ENCODE results near the gene HSFX3. TPM values are rescaled to one million over a fixed set of nuclear protein-coding genes. Genes with fewer than 3 reads are reported as not detected.
"Not testable (repeated sequence)": the region's sequence is repeated elsewhere in the genome, so short reads cannot be mapped to it uniquely, and the experiment has no call there.

Gene HSFX3
- not detected for total RNA-seq
- polyA plus RNA-seq = not detected

- H3K27me3 ChIP-seq (ENCODE audit: insufficient read depth, low read length); H3K4me1 Mint-ChIP-seq; H3K4me3 ChIP-seq (ENCODE audit: low read length in 2 of 2); H3K4me1 ChIP-seq (ENCODE audit: insufficient read depth, low read length); DNase-seq; H3K9me3 ChIP-seq (ENCODE audit: control insufficient read depth in 1 of 2, low read length in 2 of 2); H3K4me3 Mint-ChIP-seq; H3K27ac Mint-ChIP-seq; H3K36me3 Mint-ChIP-seq; CTCF ChIA-PET (ENCODE audit: partially characterized antibody); H3K9me3 Mint-ChIP-seq; POLR2A ChIA-PET (ENCODE audit: partially characterized antibody); intact Hi-C loops (cut with micrococcal nuclease); H3K27me3 Mint-ChIP-seq; H3K27ac ChIP-seq (ENCODE audit: low read depth, low read length); H3K36me3 ChIP-seq (ENCODE audit: insufficient read depth, low read length): not testable (repeated sequence)
These were observed at the start of gene HSFX3 for GRCh38 chrX:149549701-149550100. Gene HSFX3 (minus strand): TSS chrX:149549924. CDS start chrX:149549852, 72 bp downstream.

GRCh38 chrX:149598603-149599002, 48.9 kb upstream of the HSFX3 start:
- H3K4me1 Mint-ChIP-seq; H3K27me3 Mint-ChIP-seq; H3K4me3 ChIP-seq (ENCODE audit: low read length in 2 of 2); H3K27ac ChIP-seq (ENCODE audit: low read depth, low read length); CTCF ChIA-PET (ENCODE audit: partially characterized antibody); H3K36me3 ChIP-seq (ENCODE audit: insufficient read depth, low read length); H3K4me1 ChIP-seq (ENCODE audit: insufficient read depth, low read length); H3K27me3 ChIP-seq (ENCODE audit: insufficient read depth, low read length); H3K36me3 Mint-ChIP-seq; H3K27ac Mint-ChIP-seq; H3K9me3 ChIP-seq (ENCODE audit: control insufficient read depth in 1 of 2, low read length in 2 of 2); POLR2A ChIA-PET (ENCODE audit: partially characterized antibody); DNase-seq; H3K4me3 Mint-ChIP-seq; intact Hi-C loops (cut with micrococcal nuclease); H3K9me3 Mint-ChIP-seq: not testable (repeated sequence)

GRCh38 chrX:149595943-149596342, 46.2 kb upstream of the HSFX3 start:
- not testable (repeated sequence) for H3K4me3 ChIP-seq (ENCODE audit: low read length in 2 of 2)

GRCh38 chrX:149595214-149595613, 45.5 kb upstream of the HSFX3 start, which contains the start of gene HSFX2:
Gene HSFX2 (minus strand): TSS chrX:149595314. CDS start chrX:149594700, 614 bp downstream.
- CTCF ChIA-PET (ENCODE audit: partially characterized antibody); H3K27ac ChIP-seq (ENCODE audit: low read depth, low read length); DNase-seq; H3K9me3 Mint-ChIP-seq; H3K36me3 Mint-ChIP-seq; H3K4me3 Mint-ChIP-seq; H3K9me3 ChIP-seq (ENCODE audit: control insufficient read depth in 1 of 2, low read length in 2 of 2); H3K27me3 ChIP-seq (ENCODE audit: insufficient read depth, low read length); H3K4me3 ChIP-seq (ENCODE audit: low read length in 2 of 2); H3K36me3 ChIP-seq (ENCODE audit: insufficient read depth, low read length); H3K4me1 ChIP-seq (ENCODE audit: insufficient read depth, low read length); H3K4me1 Mint-ChIP-seq; H3K27me3 Mint-ChIP-seq; H3K27ac Mint-ChIP-seq; intact Hi-C loops (cut with micrococcal nuclease); POLR2A ChIA-PET (ENCODE audit: partially characterized antibody): not testable (repeated sequence)

More at GRCh38 chrX:149595943-149596342, 46.2 kb upstream of the HSFX3 start:
- H3K27ac Mint-ChIP-seq; POLR2A ChIA-PET (ENCODE audit: partially characterized antibody); H3K9me3 Mint-ChIP-seq; DNase-seq; intact Hi-C loops (cut with micrococcal nuclease); H3K4me1 ChIP-seq (ENCODE audit: insufficient read depth, low read length); H3K4me1 Mint-ChIP-seq; H3K27me3 ChIP-seq (ENCODE audit: insufficient read depth, low read length); H3K9me3 ChIP-seq (ENCODE audit: control insufficient read depth in 1 of 2, low read length in 2 of 2); CTCF ChIA-PET (ENCODE audit: partially characterized antibody); H3K27me3 Mint-ChIP-seq; H3K27ac ChIP-seq (ENCODE audit: low read depth, low read length); H3K36me3 ChIP-seq (ENCODE audit: insufficient read depth, low read length); H3K36me3 Mint-ChIP-seq; H3K4me3 Mint-ChIP-seq: not testable (repeated sequence)

- not testable (repeated sequence) for H3K36me3 Mint-ChIP-seq, H3K4me3 Mint-ChIP-seq
These were observed 41.3 kb upstream of the HSFX3 start for GRCh38 chrX:149590993-149591392.

GRCh38 chrX:149587359-149587758, 37.6 kb upstream of the HSFX3 start, which contains the start of gene MAGEA9B:
Gene MAGEA9B (minus strand): TSS chrX:149587459. CDS start chrX:149583179, 4,280 bp downstream.
- H3K27me3 Mint-ChIP-seq; CTCF ChIA-PET (ENCODE audit: partially characterized antibody); H3K36me3 Mint-ChIP-seq; H3K9me3 ChIP-seq (ENCODE audit: control insufficient read depth in 1 of 2, low read length in 2 of 2); H3K4me3 Mint-ChIP-seq; H3K27ac Mint-ChIP-seq; intact Hi-C loops (cut with micrococcal nuclease); H3K4me3 ChIP-seq (ENCODE audit: low read length in 2 of 2); H3K4me1 Mint-ChIP-seq; DNase-seq; H3K27me3 ChIP-seq (ENCODE audit: insufficient read depth, low read length); H3K9me3 Mint-ChIP-seq; POLR2A ChIA-PET (ENCODE audit: partially characterized antibody); H3K36me3 ChIP-seq (ENCODE audit: insufficient read depth, low read length); H3K4me1 ChIP-seq (ENCODE audit: insufficient read depth, low read length); H3K27ac ChIP-seq (ENCODE audit: low read depth, low read length): not testable (repeated sequence)

More at GRCh38 chrX:149590993-149591392, 41.3 kb upstream of the HSFX3 start:
- H3K36me3 ChIP-seq (ENCODE audit: insufficient read depth, low read length); POLR2A ChIA-PET (ENCODE audit: partially characterized antibody); CTCF ChIA-PET (ENCODE audit: partially characterized antibody); H3K9me3 Mint-ChIP-seq; H3K9me3 ChIP-seq (ENCODE audit: control insufficient read depth in 1 of 2, low read length in 2 of 2); H3K27ac Mint-ChIP-seq; H3K4me3 ChIP-seq (ENCODE audit: low read length in 2 of 2); H3K4me1 ChIP-seq (ENCODE audit: insufficient read depth, low read length); intact Hi-C loops (cut with micrococcal nuclease); DNase-seq; H3K27ac ChIP-seq (ENCODE audit: low read depth, low read length); H3K27me3 ChIP-seq (ENCODE audit: insufficient read depth, low read length); H3K4me1 Mint-ChIP-seq; H3K27me3 Mint-ChIP-seq: not testable (repeated sequence)

GRCh38 chrX:149585631-149586030, 35.9 kb upstream of the HSFX3 start:
- intact Hi-C loops (cut with micrococcal nuclease); H3K36me3 ChIP-seq (ENCODE audit: insufficient read depth, low read length); DNase-seq; CTCF ChIA-PET (ENCODE audit: partially characterized antibody); H3K9me3 Mint-ChIP-seq; H3K36me3 Mint-ChIP-seq; H3K27me3 Mint-ChIP-seq; H3K9me3 ChIP-seq (ENCODE audit: control insufficient read depth in 1 of 2, low read length in 2 of 2); H3K4me3 Mint-ChIP-seq; H3K27me3 ChIP-seq (ENCODE audit: insufficient read depth, low read length); H3K27ac Mint-ChIP-seq; H3K4me1 ChIP-seq (ENCODE audit: insufficient read depth, low read length); POLR2A ChIA-PET (ENCODE audit: partially characterized antibody); H3K4me3 ChIP-seq (ENCODE audit: low read length in 2 of 2); H3K4me1 Mint-ChIP-seq; H3K27ac ChIP-seq (ENCODE audit: low read depth, low read length): not testable (repeated sequence)

GRCh38 chrX:149573456-149573855, 23.7 kb upstream of the HSFX3 start:
- H3K36me3 ChIP-seq (ENCODE audit: insufficient read depth, low read length); DNase-seq; H3K27ac Mint-ChIP-seq; H3K36me3 Mint-ChIP-seq; CTCF ChIA-PET (ENCODE audit: partially characterized antibody); H3K27ac ChIP-seq (ENCODE audit: low read depth, low read length); H3K27me3 Mint-ChIP-seq; POLR2A ChIA-PET (ENCODE audit: partially characterized antibody); H3K9me3 ChIP-seq (ENCODE audit: control insufficient read depth in 1 of 2, low read length in 2 of 2); H3K9me3 Mint-ChIP-seq; H3K4me3 Mint-ChIP-seq; H3K4me1 ChIP-seq (ENCODE audit: insufficient read depth, low read length); H3K27me3 ChIP-seq (ENCODE audit: insufficient read depth, low read length); H3K4me3 ChIP-seq (ENCODE audit: low read length in 2 of 2); H3K4me1 Mint-ChIP-seq; intact Hi-C loops (cut with micrococcal nuclease): not testable (repeated sequence)
